ENCODE results near the gene AFF3. TPM values are rescaled to one million over a fixed set of nuclear protein-coding genes. Genes with fewer than 3 reads are reported as not detected.

Gene AFF3
- total RNA-seq, 1 donor from 2014 or later: 12.2 TPM

DNA sequence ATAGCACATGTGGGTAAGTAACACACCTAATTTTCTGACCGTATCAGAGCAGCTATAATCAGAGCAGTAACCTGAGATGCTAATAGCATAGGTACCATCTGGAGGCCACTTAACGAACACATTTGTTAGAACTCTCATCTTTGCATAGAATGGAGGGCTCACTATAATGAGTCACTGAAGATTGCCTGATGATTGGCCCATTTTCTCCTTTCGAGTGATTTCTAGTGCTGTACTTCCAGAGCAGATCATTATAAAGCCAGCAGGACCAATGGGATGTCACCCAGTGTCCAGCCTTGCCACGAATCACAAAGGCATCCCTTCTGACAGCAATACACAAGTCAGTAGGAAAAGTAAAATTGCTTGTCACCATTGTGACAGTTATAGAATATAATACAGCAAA lies 570.9 kb downstream of the AFF3 start:
- Mint-ChIP-seq H3K4me1 (ENCODE audit: unreplicated experiment) (no peaks in the 10 kb centered on the region), H3K27me3 (ENCODE audit: unreplicated experiment) (peaks cover 2% of the 10 kb centered on the region), H3K4me3 (ENCODE audit: unreplicated experiment) (no peak overlapping the region), H3K27ac (ENCODE audit: unreplicated experiment) (no peak overlapping the region), H3K9me3 (ENCODE audit: unreplicated experiment) (no peaks in the 10 kb centered on the region), H3K36me3 (ENCODE audit: low read depth, unreplicated experiment) (no peaks in the 10 kb centered on the region)
- TF ChIP-seq CTCF (IDR thresholded peaks at IDR 0.05; ENCODE audit: unreplicated experiment): no peak
- DNase-seq (ENCODE audit: low spot score): no peak

- no peaks in the 10 kb centered on the region for H3K9me3 Mint-ChIP-seq (ENCODE audit: unreplicated experiment)
- peaks cover 2% of the 10 kb centered on the region for H3K27me3 Mint-ChIP-seq (ENCODE audit: unreplicated experiment)
- H3K27ac Mint-ChIP-seq (ENCODE audit: unreplicated experiment): no peak overlapping the region
- no peaks in the 10 kb centered on the region for H3K36me3 Mint-ChIP-seq (ENCODE audit: low read depth, unreplicated experiment)
- no peak for TF ChIP-seq CTCF (IDR thresholded peaks at IDR 0.05; ENCODE audit: unreplicated experiment)
- DNase-seq (ENCODE audit: low spot score): no peak
- H3K4me1 Mint-ChIP-seq (ENCODE audit: unreplicated experiment): no peaks in the 10 kb centered on the region
- H3K4me3 Mint-ChIP-seq (ENCODE audit: unreplicated experiment): no peak overlapping the region
Measured at GRCh38 chr2:99571021-99571420, 571.4 kb downstream of the AFF3 start.

- no peak for DNase-seq (ENCODE audit: low spot score)
- no peak for TF ChIP-seq CTCF (IDR thresholded peaks at IDR 0.05; ENCODE audit: unreplicated experiment)
- H3K4me1 Mint-ChIP-seq (ENCODE audit: unreplicated experiment): no peaks in the 10 kb centered on the region
- H3K27me3 Mint-ChIP-seq (ENCODE audit: unreplicated experiment): peaks cover 2% of the 10 kb centered on the region
- no peak overlapping the region for H3K4me3 Mint-ChIP-seq (ENCODE audit: unreplicated experiment)
- no peaks in the 10 kb centered on the region for H3K9me3 Mint-ChIP-seq (ENCODE audit: unreplicated experiment)
- no peaks in the 10 kb centered on the region for H3K36me3 Mint-ChIP-seq (ENCODE audit: low read depth, unreplicated experiment)
- no peak overlapping the region for H3K27ac Mint-ChIP-seq (ENCODE audit: unreplicated experiment)
Measured at GRCh38 chr2:99569386-99569785, 573.0 kb downstream of the AFF3 start.

DNA sequence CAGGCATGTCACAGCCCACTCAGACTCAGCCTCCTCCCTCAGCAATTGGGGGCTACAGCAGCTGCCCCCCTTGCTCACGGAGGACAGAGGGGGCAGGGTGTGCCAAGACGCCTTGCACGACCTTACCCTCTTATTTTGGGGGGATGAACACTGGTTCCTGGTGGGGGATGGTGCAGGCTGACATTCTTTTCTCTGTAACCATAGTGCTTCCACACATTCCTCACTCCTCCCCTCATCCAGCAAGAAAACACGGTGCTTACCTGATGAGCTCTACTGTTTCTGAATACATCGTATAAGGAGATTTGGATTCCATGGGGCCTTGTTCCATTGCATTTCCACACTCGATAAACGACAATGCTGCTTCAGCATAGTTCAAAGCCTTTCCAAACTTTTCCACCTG lies 577.2 kb downstream of the AFF3 start:
- H3K27me3 Mint-ChIP-seq (ENCODE audit: unreplicated experiment): peaks cover 2% of the 10 kb centered on the region
- TF ChIP-seq CTCF (IDR thresholded peaks at IDR 0.05; ENCODE audit: unreplicated experiment): no peak
- H3K4me1 Mint-ChIP-seq (ENCODE audit: unreplicated experiment): no peaks in the 10 kb centered on the region
- H3K9me3 Mint-ChIP-seq (ENCODE audit: unreplicated experiment): no peaks in the 10 kb centered on the region
- no peak overlapping the region for H3K4me3 Mint-ChIP-seq (ENCODE audit: unreplicated experiment)
- DNase-seq (ENCODE audit: low spot score): no peak
- H3K27ac Mint-ChIP-seq (ENCODE audit: unreplicated experiment): no peak overlapping the region
- no peaks in the 10 kb centered on the region for H3K36me3 Mint-ChIP-seq (ENCODE audit: low read depth, unreplicated experiment)

DNA sequence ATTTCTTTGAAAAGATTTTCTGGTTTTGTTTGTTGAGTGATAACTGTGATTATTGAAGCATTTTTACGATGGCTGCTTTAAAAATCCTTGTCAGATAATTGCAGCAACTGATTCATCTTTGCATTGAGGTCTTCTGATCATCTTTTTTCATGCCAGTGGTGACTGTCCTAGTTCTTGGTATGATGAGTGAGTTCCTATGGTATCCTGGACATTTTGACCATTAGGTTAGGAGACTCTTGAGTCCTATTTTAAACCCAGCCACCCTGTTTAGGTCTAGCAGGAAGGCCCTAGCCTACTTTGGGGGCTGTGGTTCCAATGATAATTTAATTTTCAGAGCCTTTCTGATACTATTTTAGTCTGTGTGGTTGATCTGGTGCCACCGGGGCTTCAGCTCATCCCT lies 579.9 kb downstream of the AFF3 start:
- no peaks in the 10 kb centered on the region for H3K9me3 Mint-ChIP-seq (ENCODE audit: unreplicated experiment)
- peaks cover 2% of the 10 kb centered on the region for H3K27me3 Mint-ChIP-seq (ENCODE audit: unreplicated experiment)
- H3K4me3 Mint-ChIP-seq (ENCODE audit: unreplicated experiment): no peak overlapping the region
- no peak for DNase-seq (ENCODE audit: low spot score)
- H3K4me1 Mint-ChIP-seq (ENCODE audit: unreplicated experiment): no peaks in the 10 kb centered on the region
- no peaks in the 10 kb centered on the region for H3K36me3 Mint-ChIP-seq (ENCODE audit: low read depth, unreplicated experiment)
- no peak for TF ChIP-seq CTCF (IDR thresholded peaks at IDR 0.05; ENCODE audit: unreplicated experiment)
- no peak overlapping the region for H3K27ac Mint-ChIP-seq (ENCODE audit: unreplicated experiment)
